Body of pancreas (tissue), 4 donors: ENCODE measurements around the gene DUS4L.

Experiments
- CTCF ChIP-seq, 7 experiments: fragments of 450-650 bp in 4 of 7; fragments of 200-600 bp in 3 of 7; sonication (generic) in 3 of 7; IDR thresholded peaks; one replicate each; pipeline ENCODE4 v1.5.1; 2016 to 2019; ENCODE audit warnings: antibody characterized with exemption in 7 of 7
- POLR2A ChIP-seq, 3 donors: fragments of 450-650 bp; IDR thresholded peaks; one replicate each; pipeline ENCODE4 v1.6.1; 2016; ENCODE audit warnings: antibody characterized with exemption in 3 of 3, mild to moderate bottlenecking in 2 of 3

GRCh38 chr7:107538001-107538400 is 25.8 kb upstream of the DUS4L start:
- TF ChIP-seq CTCF (IDR thresholded peaks at IDR 0.05) (no peak), POLR2A (IDR thresholded peaks at IDR 0.05) (no peak)
